Activated naive CD4-positive, alpha-beta T cell treated with Interleukin-2 at 50 U/mL for 16 hours (primary cell): ENCODE results near the gene DYRK1B.
A peak's percentile ranks its signal among the peaks of the same experiment; 100 is the strongest.

Experiments
- DNase-seq: peaks from one replicate; pipeline ENCODE4 v3.0.0-alpha.2; 2020

DYRK1B gene

GRCh38 chr19:39807846-39808364 lies 26.1 kb downstream of the DYRK1B start:
- no peak for DNase-seq

- no peak for DNase-seq
These were observed 28.9 kb downstream of the DYRK1B start for GRCh38 chr19:39805104-39805503.

- no peak for DNase-seq
These were observed 31.0 kb downstream of the DYRK1B start for GRCh38 chr19:39802958-39803357.

GRCh38 chr19:39797083-39797482 lies 36.9 kb downstream of the DYRK1B start:
- DNase-seq, result no peak

- DNase-seq, result no peak
These were observed 37.9 kb downstream of the DYRK1B start for GRCh38 chr19:39796000-39796498.

- no peak for DNase-seq
These were observed 39.0 kb downstream of the DYRK1B start for GRCh38 chr19:39795001-39795400.

- peak; percentile 74 for DNase-seq
These were observed 40.9 kb downstream of the DYRK1B start for GRCh38 chr19:39792999-39793546.

GRCh38 chr19:39788244-39788643 lies 45.7 kb downstream of the DYRK1B start:
- DNase-seq, result no peak

GRCh38 chr19:39780894-39781293 lies 53.1 kb downstream of the DYRK1B start:
- DNase-seq, result no peak

- no peak for DNase-seq
These were observed 55.2 kb downstream of the DYRK1B start, which contains the start of gene LEUTX for GRCh38 chr19:39778763-39779162. Gene LEUTX (plus strand): TSS chr19:39778854. CDS start chr19:39778921, 67 bp downstream.
